ENCODE results near the gene KRTAP12-1. TPM values are rescaled to one million over a fixed set of nuclear protein-coding genes. Genes with fewer than 3 reads are reported as not detected.

KRTAP12-1 gene
- total RNA-seq, 6 donors from 2014 or later = not detected

- Histone ChIP-seq H3K9me3 (no peaks in the 10 kb centered on the region), H3K4me3 (no peak overlapping the region), H3K27ac (no peak overlapping the region), H3K36me3 (no peaks in the 10 kb centered on the region), H3K27me3 (peaks cover 0 to 44% (median 26%) of the 10 kb centered on the region in 4 donors), H3K4me1 (peaks cover 0 to 32% (median 14%) of the 10 kb centered on the region in 4 donors)
- ATAC-seq (ENCODE audit: low FRiP score in 2 of 2) (no peak), DNase-seq (no peak)
- TF ChIP-seq EP300 (IDR thresholded peaks at IDR 0.05) (no peak), POLR2A (IDR thresholded peaks at IDR 0.05) (no peak), POLR2AphosphoS5 (IDR thresholded peaks at IDR 0.05) (no peak), CTCF (IDR thresholded peaks at IDR 0.05) (no peak)
- 67 to 80% methylated on average over 4 to 9 of the region's 9 CpGs for WGBS, 2 donors
Observed at GRCh38 chr21:44713130-44713529, 31.2 kb upstream of the KRTAP12-1 start.

- Histone ChIP-seq H3K4me1 (peaks cover 0 to 34% (median 14%) of the 10 kb centered on the region in 4 donors), H3K9me3 (no peaks in the 10 kb centered on the region), H3K36me3 (no peaks in the 10 kb centered on the region), H3K27me3 (peaks cover 0 to 47% (median 27%) of the 10 kb centered on the region in 4 donors), H3K4me3 (no peak overlapping the region), H3K27ac (no peak overlapping the region)
- DNase-seq (no peak), ATAC-seq (ENCODE audit: low FRiP score in 2 of 2) (no peak)
- 17 to 24% methylated on average over 12 to 22 of the region's 22 CpGs for WGBS, 2 donors
- TF ChIP-seq POLR2A (IDR thresholded peaks at IDR 0.05) (no peak), EP300 (IDR thresholded peaks at IDR 0.05) (no peak), POLR2AphosphoS5 (IDR thresholded peaks at IDR 0.05) (no peak), CTCF (IDR thresholded peaks at IDR 0.05) (no peak)
Observed at GRCh38 chr21:44712203-44713028, 30.5 kb upstream of the KRTAP12-1 start.

DNA sequence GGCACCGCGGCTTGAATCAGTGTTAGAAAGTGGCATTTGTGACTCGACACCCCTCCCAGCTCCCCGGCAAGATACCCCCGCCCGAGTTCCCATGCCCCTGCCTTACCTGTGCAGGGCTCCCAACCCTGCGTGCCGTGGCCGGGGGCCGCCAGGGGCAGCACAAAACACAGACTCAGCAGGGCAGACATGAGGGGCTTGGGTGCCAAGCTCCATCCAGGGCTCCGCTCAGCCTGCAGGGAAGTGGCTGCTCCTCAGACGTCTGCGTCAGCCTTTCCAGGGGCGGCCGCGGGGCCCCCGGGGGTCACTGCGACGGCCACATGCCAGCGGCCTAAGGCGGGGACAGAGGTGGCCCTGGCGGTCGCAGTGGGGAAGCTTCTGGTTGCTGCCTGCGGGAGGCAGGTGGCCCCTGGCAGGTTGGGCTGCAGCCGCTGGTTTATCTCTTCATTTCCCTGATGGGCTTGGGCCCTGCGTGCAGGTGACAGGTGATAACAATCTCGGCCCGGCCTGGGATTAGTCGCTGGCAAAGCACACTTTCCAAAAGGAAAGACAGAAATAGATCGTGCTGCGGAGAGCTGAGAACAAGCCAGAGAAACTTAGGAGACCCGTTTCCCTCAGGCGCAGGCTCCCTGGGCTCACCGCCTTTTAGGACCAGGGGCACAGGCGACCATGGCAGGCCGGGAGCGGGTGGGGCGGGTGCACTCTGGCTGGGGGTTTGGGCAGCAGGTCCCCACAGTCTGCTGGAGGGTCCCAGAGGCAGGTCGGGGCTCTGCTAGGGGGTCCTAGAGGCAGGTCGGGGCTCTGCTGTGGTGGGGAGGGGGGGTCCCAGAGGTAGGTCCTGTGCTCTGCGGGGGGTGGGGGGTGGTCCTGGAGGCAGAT lies 29.6 kb upstream of the KRTAP12-1 start, which contains the start of gene TSPEAR:
Gene TSPEAR (minus strand): TSS at position 246 of the 876 bp plus-strand sequence. CDS start 58 bp downstream, at position 188.
- no peak for TF ChIP-seq POLR2AphosphoS5 (IDR thresholded peaks at IDR 0.05)
- TF ChIP-seq POLR2A (IDR thresholded peaks at IDR 0.05) = no peak
- no peak for TF ChIP-seq EP300 (IDR thresholded peaks at IDR 0.05)
- TF ChIP-seq CTCF (IDR thresholded peaks at IDR 0.05) = no peak
- Histone ChIP-seq H3K4me1 (peaks cover 0 to 43% (median 14%) of the 10 kb centered on the region in 4 donors), H3K9me3 (peaks cover 0 to under 1% (median 0%) of the 10 kb centered on the region in 4 donors), H3K4me3 (no peak within 1 kb of the TSS), H3K36me3 (no peaks in the 10 kb centered on the region), H3K27ac (no peak within 1 kb of the TSS), H3K27me3 (peaks cover 0 to 56% (median 33%) of the 10 kb centered on the region in 4 donors)
- WGBS, 2 donors = 5 to 7% methylated on average over 4 to 24 of the region's 41 CpGs
- peak in 1 of 2 donors; percentile 83 for DNase-seq
- ATAC-seq (ENCODE audit: low FRiP score in 2 of 2) = no peak

GRCh38 chr21:44710756-44711326 lies 28.9 kb upstream of the KRTAP12-1 start:
- Histone ChIP-seq H3K36me3 (no peaks in the 10 kb centered on the region), H3K27ac (no peak overlapping the region), H3K9me3 (peaks cover 0 to 7% (median 0%) of the 10 kb centered on the region in 4 donors), H3K27me3 (peaks cover 0 to 62% (median 37%) of the 10 kb centered on the region in 4 donors), H3K4me3 (no peak overlapping the region), H3K4me1 (peaks cover 0 to 43% (median 14%) of the 10 kb centered on the region in 4 donors)
- ATAC-seq (ENCODE audit: low FRiP score in 2 of 2) (no peak), DNase-seq (peak in 1 of 2 donors; percentile 37)
- 6 to 19% methylated on average over 5 to 16 of the region's 20 CpGs for WGBS, 2 donors
- TF ChIP-seq POLR2A (IDR thresholded peaks at IDR 0.05) = no peak
- TF ChIP-seq EP300 (IDR thresholded peaks at IDR 0.05) = no peak

Measured in upper lobe of left lung (tissue), 6 donors.